IMR-90 (cell line): ENCODE data around the gene GUCY1A2. TPM values are rescaled to one million over a fixed set of nuclear protein-coding genes. Genes with fewer than 3 reads are reported as not detected.

Experiments used
- ATAC-seq: fragments of 200-7000 bp; cut with Tn5 transposase; 2 replicates; pipeline ENCODE4 v1.9.1; 2020; ENCODE audit warnings: low read depth, mild to moderate bottlenecking, moderate library complexity
- BruUV-seq: library from RNA; stranded (reverse); fragments of 400-500 nt; replicated peaks from 2 replicates; lab custom pipeline; 2021; lab: Mats Ljungman, UMichigan
- CTCF ChIA-PET: fragments of 300-600 bp; formaldehyde crosslinking; extraction: SDS; loops from one replicate; lab custom pipeline; 2021; ENCODE audit warnings: antibody characterized with exemption; lab: Yijun Ruan, JAX
- POLR2A ChIA-PET: fragments of 300-600 bp; sonication (Branson Sonifier 250); formaldehyde crosslinking; loops from one replicate; lab custom pipeline; 2022; ENCODE audit warnings: antibody characterized with exemption; ENCODE audit not compliant: unreplicated experiment; lab: Charles Lee
- DNase-seq: peaks from one replicate; pipeline ENCODE4 v3.0.0; 2013
- H2AFZ ChIP-seq: replicated peaks from 2 replicates; pipeline ENCODE3; 2013; ENCODE audit warnings: low read length, mild to moderate bottlenecking; ENCODE audit not compliant: poor library complexity
- H2AK5ac ChIP-seq: 2 replicates; pipeline ENCODE4 v1.6.1; 2013; ENCODE audit warnings: low read depth, low read length, inconsistent platforms
- H2AK9ac ChIP-seq: replicated peaks from 2 replicates; pipeline ENCODE3; 2013; ENCODE audit warnings: mild to moderate bottlenecking, low read depth, low read length, moderate library complexity; ENCODE audit not compliant: poor library complexity
- H2BK120ac ChIP-seq: 2 replicates; pipeline ENCODE4 v1.6.1; 2013; ENCODE audit warnings: low read depth, low read length, inconsistent platforms
- H2BK15ac ChIP-seq: 3 replicates; pipeline ENCODE4 v1.6.1; 2013; ENCODE audit warnings: low read depth, low read length, inconsistent platforms
- H2BK20ac ChIP-seq: 2 replicates; pipeline ENCODE4 v1.6.1; 2013; ENCODE audit warnings: low read depth, mild to moderate bottlenecking, inconsistent platforms, low read length, moderate library complexity
- H2BK5ac ChIP-seq: 2 replicates; pipeline ENCODE4 v1.6.1; 2013; ENCODE audit warnings: mild to moderate bottlenecking, low read depth, low read length, inconsistent platforms; ENCODE audit not compliant: poor library complexity, severe bottlenecking
- H3K14ac ChIP-seq: replicated peaks from 2 replicates; pipeline ENCODE4 v1.6.1; 2013; ENCODE audit warnings: low read depth, low read length, inconsistent platforms
- H3K18ac ChIP-seq: 2 replicates; pipeline ENCODE4 v1.6.1; 2013; ENCODE audit warnings: low read depth, low read length, control low read depth
- H3K23ac ChIP-seq: 2 replicates; pipeline ENCODE4 v1.6.1; 2013; ENCODE audit warnings: low read depth, low read length, inconsistent platforms
- H3K27ac ChIP-seq: 2 replicates; pipeline ENCODE4 v1.5.1; 2013; ENCODE audit warnings: mild to moderate bottlenecking, control low read depth, low read length; ENCODE audit not compliant: insufficient read depth
- H3K27me3 ChIP-seq: 2 replicates; pipeline ENCODE4 v1.6.1; 2013; ENCODE audit warnings: low read length; ENCODE audit not compliant: control insufficient read depth, insufficient read depth
- H3K36me3 ChIP-seq: 2 replicates; pipeline ENCODE4 v1.6.1; 2013; ENCODE audit warnings: low read length, mixed read lengths; ENCODE audit not compliant: control insufficient read depth, insufficient read depth
- H3K4ac ChIP-seq: 2 replicates; pipeline ENCODE4 v1.6.1; 2013; ENCODE audit warnings: low read depth, low read length, inconsistent platforms
- H3K4me1 ChIP-seq: 2 replicates; pipeline ENCODE4 v1.6.1; 2013; ENCODE audit warnings: low read length, mixed read lengths; ENCODE audit not compliant: control insufficient read depth, insufficient read depth
- H3K4me2 ChIP-seq: 2 replicates; pipeline ENCODE4 v1.6.1; 2013; ENCODE audit warnings: low read depth, mild to moderate bottlenecking, control low read depth, low read length, moderate library complexity
- H3K4me3 ChIP-seq: 2 replicates; pipeline ENCODE4 v1.5.1; 2013; ENCODE audit warnings: low read depth, mild to moderate bottlenecking, control low read depth, low read length, moderate library complexity; ENCODE audit not compliant: insufficient read depth
- H3K56ac ChIP-seq: 2 replicates; pipeline ENCODE4 v1.6.1; 2013; ENCODE audit warnings: low read length, inconsistent platforms; ENCODE audit not compliant: insufficient read depth; ENCODE audit errors: extremely low read depth
- H3K79me1 ChIP-seq, 2 experiments: 2 replicates each; pipeline ENCODE4 v1.6.1; 2013; ENCODE audit warnings: low read length in 2 of 2, inconsistent platforms in 1 of 2, low read depth in 1 of 2
- H3K9ac ChIP-seq: 2 replicates; pipeline ENCODE4 v1.6.1; 2013; ENCODE audit warnings: low read depth, low read length, control low read depth
- H3K9me1 ChIP-seq: 2 replicates; pipeline ENCODE4 v1.6.1; 2013; ENCODE audit warnings: low read length, inconsistent platforms; ENCODE audit not compliant: insufficient read depth
- H3K9me3 ChIP-seq: 2 replicates; pipeline ENCODE4 v1.6.1; 2013; ENCODE audit warnings: low read length; ENCODE audit not compliant: control insufficient read depth, insufficient read depth
- H4K20me1 ChIP-seq: 2 replicates; pipeline ENCODE4 v1.6.1; 2013; ENCODE audit warnings: low read length, inconsistent platforms; ENCODE audit not compliant: insufficient read depth
- H4K5ac ChIP-seq: 2 replicates; pipeline ENCODE4 v1.6.1; 2013; ENCODE audit warnings: mild to moderate bottlenecking, low read depth, low read length, control low read depth
- H4K8ac ChIP-seq, 2 experiments: 2 replicates each; pipeline ENCODE4 v1.6.1; 2013; ENCODE audit warnings: low read depth in 2 of 2, low read length in 2 of 2, control low read depth in 1 of 2, inconsistent platforms in 1 of 2
- H4K91ac ChIP-seq: 2 replicates; pipeline ENCODE4 v1.6.1; 2013; ENCODE audit warnings: low read depth, low read length, inconsistent platforms; ENCODE audit not compliant: insufficient read depth
- BHLHE40 ChIP-seq: fragments of 150-350 bp; IDR thresholded peaks from 2 replicates; pipeline ENCODE4 v1.6.1; 2016; ENCODE audit warnings: mild to moderate bottlenecking, low read depth, low read length
- CEBPB ChIP-seq: IDR thresholded peaks from 2 replicates; pipeline ENCODE4 v1.6.1; 2012; ENCODE audit warnings: low read depth, low read length, improper control_type of control experiment
- CHD1 ChIP-seq: IDR thresholded peaks from 2 replicates; pipeline ENCODE4 v1.6.1; 2012; ENCODE audit warnings: low read depth, low read length, improper control_type of control experiment
- FOS ChIP-seq: fragments of 150-350 bp; IDR thresholded peaks from 2 replicates; pipeline ENCODE4 v1.6.1; 2016; ENCODE audit warnings: low read depth, low read length
- MAFK ChIP-seq: IDR thresholded peaks from 2 replicates; pipeline ENCODE4 v1.6.1; 2012; ENCODE audit warnings: low read depth, low read length, improper control_type of control experiment
- MAZ ChIP-seq: IDR thresholded peaks from 2 replicates; pipeline ENCODE4 v1.6.1; 2012; ENCODE audit warnings: low read depth, mild to moderate bottlenecking, low read length, improper control_type of control experiment, moderate library complexity, borderline replicate concordance
- MXI1 ChIP-seq: IDR thresholded peaks from 2 replicates; pipeline ENCODE4 v1.6.1; 2012; ENCODE audit warnings: low read depth, mild to moderate bottlenecking, low read length, moderate library complexity, borderline replicate concordance
- NFE2L2 ChIP-seq: fragments of 150-350 bp; IDR thresholded peaks from 2 replicates; pipeline ENCODE4 v1.6.1; 2016; ENCODE audit warnings: low read depth, mild to moderate bottlenecking, low read length
- POLR2A ChIP-seq: IDR thresholded peaks from 2 replicates; pipeline ENCODE4 v1.6.1; 2012; ENCODE audit warnings: mild to moderate bottlenecking, low read depth, low read length
- RAD21 ChIP-seq: IDR thresholded peaks from 2 replicates; pipeline ENCODE4 v1.6.1; 2012; ENCODE audit warnings: low read length, improper control_type of control experiment
- RCOR1 ChIP-seq: IDR thresholded peaks from 2 replicates; pipeline ENCODE4 v1.6.1; 2012; ENCODE audit warnings: mild to moderate bottlenecking, low read length, improper control_type of control experiment; ENCODE audit not compliant: insufficient replicate concordance
- RFX5 ChIP-seq: IDR thresholded peaks from 2 replicates; pipeline ENCODE4 v1.8.0; 2012; ENCODE audit warnings: low read depth, mild to moderate bottlenecking, low read length, moderate library complexity
- SMC3 ChIP-seq: fragments of 150-350 bp; IDR thresholded peaks from 2 replicates; pipeline ENCODE4 v1.6.1; 2016; ENCODE audit warnings: low read depth, mild to moderate bottlenecking, antibody characterized with exemption, low read length, moderate library complexity
- dilution Hi-C: fragments of 300-500 bp; cut with HindIII; formaldehyde crosslinking; loops from one replicate; pipeline ENCODE4 v1.14.3; 2018; ENCODE audit warnings: low sequenced_read_pairs; ENCODE audit not compliant: unreplicated experiment
- in situ Hi-C: fragments of 300-500 bp; cut with MboI; formaldehyde crosslinking; loops from 3 replicates; pipeline ENCODE4 v1.14.3; 2019; ENCODE audit warnings: low sequenced_read_pairs, inconsistent platforms, mixed read lengths
- intact Hi-C: fragments of 100-400 bp; cut with micrococcal nuclease; formaldehyde crosslinking; loops from 2 replicates; pipeline ENCODE4 v1.10.0; 2022
- polyA plus RNA-seq, 3 experiments: library from polyadenylated mRNA; depleted of rRNA; stranded (reverse); fragments of >200 nt; gene quantifications; 2 replicates each; pipeline ENCODE4 v1.2.3, GENCODE V29; 2012; ENCODE audit warnings: low replicate concordance in 1 of 3
- total RNA-seq: library from RNA; depleted of rRNA; stranded (reverse); fragments of >200 nt; gene quantifications from 2 replicates; pipeline ENCODE4 v1.2.3, GENCODE V29; 2012
- TF ChIP-seq, protein P1 (sequence below): fragments of 150-350 bp; IDR thresholded peaks from 2 replicates; pipeline ENCODE4 v1.6.1; 2017; ENCODE audit warnings: mild to moderate bottlenecking, antibody characterized with exemption, low read length, low read depth
- TF ChIP-seq, protein P2 (sequence below): conservative IDR thresholded peaks from 2 replicates; pipeline ENCODE4 v1.5.1; 2012; ENCODE audit warnings: mild to moderate bottlenecking, low read depth, low read length, improper control_type of control experiment
- TF ChIP-seq, protein P3 (sequence below): fragments of 150-350 bp; IDR thresholded peaks from 2 replicates; pipeline ENCODE4 v1.6.1; 2016; ENCODE audit warnings: low read depth, mild to moderate bottlenecking, low read length, moderate library complexity, borderline replicate concordance

Gene GUCY1A2
- total and polyA plus RNA-seq, 2 of the 4 experiments (the other 2 are of a cell fraction): under 0.01 to 0.03 TPM

DNA sequence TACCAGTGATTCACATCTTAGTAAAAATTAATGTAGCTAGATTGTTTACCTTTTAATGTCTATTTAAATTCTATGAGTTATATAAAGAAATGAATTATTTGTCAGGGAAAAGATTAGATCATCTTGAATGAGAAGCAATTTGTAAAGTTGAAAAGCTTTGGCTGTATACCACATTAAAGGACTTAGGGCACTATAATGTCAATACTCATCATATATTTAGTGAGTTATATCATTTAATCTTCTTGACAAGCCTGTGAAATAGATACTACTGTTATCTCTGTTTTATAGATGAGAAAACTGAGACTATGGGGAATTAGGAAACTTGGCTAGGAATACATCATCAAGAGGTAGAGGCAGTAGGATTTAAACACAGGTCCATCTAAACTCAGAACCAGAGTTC lies 160.1 kb downstream of the GUCY1A2 start:
- Histone ChIP-seq H2BK120ac (no peak overlapping the region), H3K9me1 (no peaks in the 10 kb centered on the region), H2BK20ac (no peak overlapping the region), H3K18ac (no peak overlapping the region), H3K23ac (no peak overlapping the region), H3K79me1 (no peaks in the 10 kb centered on the region), H4K8ac (no peak overlapping the region), H3K36me3 (no peaks in the 10 kb centered on the region), H4K91ac (no peak overlapping the region), H2AFZ (no peak overlapping the region), H3K9me3 (no peaks in the 10 kb centered on the region), H2AK5ac (no peak overlapping the region), H4K5ac (no peak overlapping the region), H3K27me3 (no peaks in the 10 kb centered on the region), H3K4me2 (no peak overlapping the region), H3K27ac (no peak overlapping the region), H3K4ac (no peak overlapping the region), H2AK9ac (no peak overlapping the region), H3K4me1 (no peaks in the 10 kb centered on the region), H3K14ac (no peak overlapping the region), H3K9ac (no peak overlapping the region), H3K4me3 (no peak overlapping the region), H2BK5ac (no peak overlapping the region), H4K20me1 (no peaks in the 10 kb centered on the region), H3K56ac (no peak overlapping the region), H2BK15ac (no peak overlapping the region)
- DNase-seq (no peak), ATAC-seq (no peak)
- in situ Hi-C loops: no loop called here
- dilution Hi-C loops: no loop called here
- TF ChIP-seq NFE2L2: no peak
- TF ChIP-seq MAZ: no peak
- TF ChIP-seq MAFK: no peak
- TF ChIP-seq FOS: no peak
- TF ChIP-seq, protein P1, sequence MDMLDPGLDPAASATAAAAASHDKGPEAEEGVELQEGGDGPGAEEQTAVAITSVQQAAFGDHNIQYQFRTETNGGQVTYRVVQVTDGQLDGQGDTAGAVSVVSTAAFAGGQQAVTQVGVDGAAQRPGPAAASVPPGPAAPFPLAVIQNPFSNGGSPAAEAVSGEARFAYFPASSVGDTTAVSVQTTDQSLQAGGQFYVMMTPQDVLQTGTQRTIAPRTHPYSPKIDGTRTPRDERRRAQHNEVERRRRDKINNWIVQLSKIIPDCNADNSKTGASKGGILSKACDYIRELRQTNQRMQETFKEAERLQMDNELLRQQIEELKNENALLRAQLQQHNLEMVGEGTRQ: no peak
- TF ChIP-seq CEBPB: no peak
- TF ChIP-seq, protein P2, sequence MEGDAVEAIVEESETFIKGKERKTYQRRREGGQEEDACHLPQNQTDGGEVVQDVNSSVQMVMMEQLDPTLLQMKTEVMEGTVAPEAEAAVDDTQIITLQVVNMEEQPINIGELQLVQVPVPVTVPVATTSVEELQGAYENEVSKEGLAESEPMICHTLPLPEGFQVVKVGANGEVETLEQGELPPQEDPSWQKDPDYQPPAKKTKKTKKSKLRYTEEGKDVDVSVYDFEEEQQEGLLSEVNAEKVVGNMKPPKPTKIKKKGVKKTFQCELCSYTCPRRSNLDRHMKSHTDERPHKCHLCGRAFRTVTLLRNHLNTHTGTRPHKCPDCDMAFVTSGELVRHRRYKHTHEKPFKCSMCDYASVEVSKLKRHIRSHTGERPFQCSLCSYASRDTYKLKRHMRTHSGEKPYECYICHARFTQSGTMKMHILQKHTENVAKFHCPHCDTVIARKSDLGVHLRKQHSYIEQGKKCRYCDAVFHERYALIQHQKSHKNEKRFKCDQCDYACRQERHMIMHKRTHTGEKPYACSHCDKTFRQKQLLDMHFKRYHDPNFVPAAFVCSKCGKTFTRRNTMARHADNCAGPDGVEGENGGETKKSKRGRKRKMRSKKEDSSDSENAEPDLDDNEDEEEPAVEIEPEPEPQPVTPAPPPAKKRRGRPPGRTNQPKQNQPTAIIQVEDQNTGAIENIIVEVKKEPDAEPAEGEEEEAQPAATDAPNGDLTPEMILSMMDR: no peak
- TF ChIP-seq BHLHE40: no peak
- no peak for TF ChIP-seq CHD1
- TF ChIP-seq MXI1: no peak
- TF ChIP-seq POLR2A: no peak
- TF ChIP-seq, protein P3, sequence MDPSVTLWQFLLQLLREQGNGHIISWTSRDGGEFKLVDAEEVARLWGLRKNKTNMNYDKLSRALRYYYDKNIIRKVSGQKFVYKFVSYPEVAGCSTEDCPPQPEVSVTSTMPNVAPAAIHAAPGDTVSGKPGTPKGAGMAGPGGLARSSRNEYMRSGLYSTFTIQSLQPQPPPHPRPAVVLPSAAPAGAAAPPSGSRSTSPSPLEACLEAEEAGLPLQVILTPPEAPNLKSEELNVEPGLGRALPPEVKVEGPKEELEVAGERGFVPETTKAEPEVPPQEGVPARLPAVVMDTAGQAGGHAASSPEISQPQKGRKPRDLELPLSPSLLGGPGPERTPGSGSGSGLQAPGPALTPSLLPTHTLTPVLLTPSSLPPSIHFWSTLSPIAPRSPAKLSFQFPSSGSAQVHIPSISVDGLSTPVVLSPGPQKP: no peak
- TF ChIP-seq RFX5: no peak
- TF ChIP-seq RAD21: no peak
- no peak for TF ChIP-seq SMC3
- no peak for TF ChIP-seq RCOR1
- CTCF ChIA-PET: interaction anchor here (0.6 kb wide), 1 partner anchor 539 kb away, joined by 3 read pairs; no protein-coding TSS in a partner anchor
- intact Hi-C loops: no loop called here
- no TSS peak for BruUV-seq
- POLR2A ChIA-PET: interaction anchor here (0.5 kb wide), 1 partner anchor 87 kb away, joined by 4 read pairs; no protein-coding TSS in a partner anchor
